ENCODE data around the gene HOOK2.
A peak's percentile ranks its signal among the peaks of the same experiment; 100 is the strongest.
"Not testable (repeated sequence)": the region's sequence is repeated elsewhere in the genome, so short reads cannot be mapped to it uniquely, and the experiment has no call there.

Gene HOOK2

DNA sequence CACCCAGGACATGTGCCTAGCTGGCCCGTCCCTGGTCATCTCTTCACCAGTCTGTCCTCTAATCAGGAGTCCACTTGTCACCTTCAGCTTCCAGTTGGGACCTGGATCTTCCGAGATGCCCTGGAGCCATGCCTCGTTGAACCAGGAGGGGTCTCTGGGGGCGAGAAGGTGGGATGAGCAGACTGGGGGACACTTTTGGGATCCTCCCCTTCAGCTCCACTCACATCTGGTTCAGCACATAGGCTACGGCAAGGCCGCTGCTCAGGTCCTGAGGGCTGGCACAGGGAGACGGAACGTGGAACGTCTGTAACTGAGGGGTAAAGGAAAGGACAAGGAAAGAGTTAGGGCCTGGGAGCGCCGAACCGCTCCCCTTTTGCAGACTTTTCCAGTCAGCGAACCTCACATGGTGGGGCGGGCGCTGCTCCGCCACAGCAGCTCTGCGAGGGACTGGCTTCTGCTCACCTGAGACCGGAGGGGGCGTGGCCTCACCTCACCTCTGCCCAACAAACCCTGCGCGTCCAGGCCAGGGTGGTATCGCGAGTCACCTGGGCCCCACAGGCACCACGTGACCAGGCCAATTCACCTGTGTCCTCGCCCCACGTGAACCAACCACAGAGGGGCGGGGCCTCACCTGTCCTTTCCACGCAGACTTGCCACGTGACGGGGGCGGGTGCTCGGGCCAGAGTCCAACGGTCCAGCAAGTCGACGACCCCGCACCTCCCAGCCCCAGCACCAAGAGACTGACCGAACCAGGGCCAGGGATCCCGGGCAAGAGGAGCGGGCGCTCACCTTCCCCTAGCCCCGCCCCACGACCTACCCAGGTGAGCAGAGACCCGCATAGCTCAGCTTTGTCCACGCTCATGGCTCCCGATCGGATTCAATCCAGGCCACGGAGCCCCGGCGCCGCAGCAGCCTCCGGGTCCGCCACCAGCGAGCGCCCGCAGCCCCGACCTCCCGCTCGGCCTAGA, at the start of gene HOOK2:
Gene HOOK2 (minus strand): TSS at position 965 of the 968 bp plus-strand sequence. CDS start 103 bp downstream, at position 862.
- DNase-seq = no peak

DNA sequence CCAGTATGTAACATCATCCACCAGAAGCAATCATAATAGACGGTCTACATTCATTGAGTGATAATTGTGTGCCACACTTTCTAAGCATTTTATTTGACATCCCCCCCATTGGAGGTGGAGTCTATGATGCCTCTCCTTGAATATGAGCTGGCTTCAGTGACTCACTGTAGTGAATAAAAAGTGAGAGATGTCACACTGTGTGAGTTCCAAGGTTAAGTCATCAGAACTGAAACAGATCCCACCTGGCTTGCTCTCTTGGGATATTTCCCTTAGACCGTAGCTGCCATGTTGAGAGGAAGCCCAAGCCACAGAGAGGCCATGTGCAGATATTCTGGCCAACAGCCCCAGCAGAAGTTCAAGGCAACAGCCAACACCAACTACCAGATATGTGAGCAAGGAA, 46.4 kb upstream of the HOOK2 start:
- no peak for DNase-seq

- DNase-seq = not testable (repeated sequence)
Measured at GRCh38 chr19:12817810-12818209, 42.5 kb upstream of the HOOK2 start.

DNA sequence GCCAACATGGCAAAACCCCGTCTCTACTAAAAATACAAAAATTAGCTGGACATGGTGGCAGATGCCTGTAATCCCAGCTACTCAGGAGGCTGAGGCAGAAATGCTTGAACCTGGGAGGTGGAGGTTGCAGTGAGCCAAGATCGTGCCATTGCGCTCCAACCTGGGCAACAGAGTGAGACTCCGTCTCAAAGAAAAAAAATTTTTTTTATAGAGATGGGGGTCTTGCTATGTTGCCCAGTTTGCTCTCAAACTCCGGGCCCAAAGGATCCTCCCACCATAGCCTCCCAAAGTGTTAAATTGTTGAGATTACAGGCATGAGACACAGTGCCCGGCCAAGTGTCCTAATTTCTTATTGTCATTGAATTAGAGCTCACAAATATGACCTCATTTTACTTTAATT, 41.8 kb upstream of the HOOK2 start:
- not testable (repeated sequence) for DNase-seq

- no peak for DNase-seq
Measured at GRCh38 chr19:12815088-12815487, 39.7 kb upstream of the HOOK2 start.

- DNase-seq = peak; percentile 79
Measured at GRCh38 chr19:12806242-12807081, 31.1 kb upstream of the HOOK2 start, which contains the start of gene RNASEH2A. Gene RNASEH2A, plus strand, starts transcription at chr19:12806584. Its CDS starts 90 bp downstream, at chr19:12806674.

DNA sequence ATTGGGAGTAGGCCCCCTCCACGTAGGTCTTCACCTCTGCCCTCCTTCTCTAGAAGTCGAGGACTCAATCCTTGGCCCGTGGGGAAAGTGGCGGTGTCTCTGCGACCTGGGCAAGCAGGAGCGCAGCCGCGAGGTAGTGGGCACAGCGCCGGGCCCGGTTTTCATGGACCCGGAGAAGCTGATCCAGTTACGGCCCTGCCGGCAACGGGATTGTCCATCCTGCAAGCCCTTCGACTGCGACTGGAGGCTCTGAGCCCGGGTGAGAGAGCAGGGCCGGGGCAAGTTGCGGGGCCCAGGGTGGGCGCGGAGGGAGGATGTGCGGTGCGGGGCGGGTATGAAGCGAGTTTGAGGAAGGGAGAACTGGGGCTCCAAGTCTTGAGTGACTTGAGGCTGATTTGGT, 28.7 kb upstream of the HOOK2 start:
- DNase-seq = no peak

- DNase-seq = peak; percentile 16
Measured at GRCh38 chr19:12802267-12803106, 27.1 kb upstream of the HOOK2 start.

- DNase-seq = no peak
Measured at GRCh38 chr19:12801466-12802266, 26.3 kb upstream of the HOOK2 start, which contains the start of the genes PRDX2 and THSD8. Gene PRDX2, minus strand, starts transcription at chr19:12801800. Its CDS starts 539 bp downstream, at chr19:12801261. Gene THSD8, plus strand, starts transcription at chr19:12802069. Its CDS starts 3 bp downstream, at chr19:12802072.

GRCh38 chr19:12800923-12801465, 25.6 kb upstream of the HOOK2 start:
- DNase-seq = no peak

DNA sequence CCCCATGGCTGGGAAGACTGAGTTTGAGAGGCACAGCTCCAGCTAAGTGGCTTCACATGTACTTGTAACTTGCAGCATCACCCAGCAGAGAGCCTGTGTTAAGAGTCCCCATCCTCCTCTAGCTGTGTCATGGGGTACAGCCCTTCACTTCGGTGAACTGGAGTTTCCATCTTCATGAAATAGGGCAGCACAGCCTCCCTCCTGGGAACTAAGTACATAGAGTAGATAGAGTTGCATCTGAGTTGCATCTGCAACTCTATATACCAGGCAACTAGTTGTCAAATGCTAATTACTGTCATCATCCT, 25.1 kb upstream of the HOOK2 start:
- DNase-seq = no peak

DNA sequence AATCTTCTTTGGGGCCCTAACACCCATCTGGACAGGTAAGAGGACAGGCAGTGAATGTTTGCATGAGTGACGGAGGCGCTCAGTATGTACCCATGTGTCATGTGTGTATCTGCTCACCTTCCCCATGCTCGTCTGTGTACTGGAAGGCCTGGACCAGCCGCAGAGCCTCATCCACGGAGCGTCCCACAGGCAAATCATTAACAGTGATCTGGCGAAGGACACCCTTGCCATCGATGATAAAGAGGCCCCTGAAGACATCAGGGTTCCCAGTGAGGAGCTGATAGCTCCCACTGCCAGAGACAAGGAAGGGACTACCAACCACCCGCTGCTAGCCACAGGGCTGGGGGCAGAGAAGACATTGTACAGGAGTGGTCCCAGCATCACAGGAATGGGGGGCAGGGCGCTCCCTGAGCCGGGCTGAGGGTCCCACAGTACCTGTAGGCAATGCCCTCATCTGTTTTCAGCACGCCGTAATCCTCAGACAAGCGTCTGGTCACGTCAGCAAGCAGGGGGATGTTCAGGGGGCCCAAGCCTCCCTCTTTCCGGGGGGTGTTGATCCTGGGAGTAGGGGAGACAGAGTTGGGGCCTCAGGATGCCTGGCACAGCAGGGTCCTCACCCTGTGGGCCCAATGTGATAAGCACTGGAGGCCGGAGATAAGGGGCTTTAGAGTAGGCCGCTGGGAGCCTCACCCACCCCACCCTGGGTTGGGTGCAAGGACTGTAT, 24.6 kb upstream of the HOOK2 start:
- DNase-seq = no peak

- not testable (repeated sequence) for DNase-seq
Measured at GRCh38 chr19:12797607-12798006, 22.3 kb upstream of the HOOK2 start.

- no peak for DNase-seq
Measured at GRCh38 chr19:12797141-12797587, 21.8 kb upstream of the HOOK2 start.

DNA sequence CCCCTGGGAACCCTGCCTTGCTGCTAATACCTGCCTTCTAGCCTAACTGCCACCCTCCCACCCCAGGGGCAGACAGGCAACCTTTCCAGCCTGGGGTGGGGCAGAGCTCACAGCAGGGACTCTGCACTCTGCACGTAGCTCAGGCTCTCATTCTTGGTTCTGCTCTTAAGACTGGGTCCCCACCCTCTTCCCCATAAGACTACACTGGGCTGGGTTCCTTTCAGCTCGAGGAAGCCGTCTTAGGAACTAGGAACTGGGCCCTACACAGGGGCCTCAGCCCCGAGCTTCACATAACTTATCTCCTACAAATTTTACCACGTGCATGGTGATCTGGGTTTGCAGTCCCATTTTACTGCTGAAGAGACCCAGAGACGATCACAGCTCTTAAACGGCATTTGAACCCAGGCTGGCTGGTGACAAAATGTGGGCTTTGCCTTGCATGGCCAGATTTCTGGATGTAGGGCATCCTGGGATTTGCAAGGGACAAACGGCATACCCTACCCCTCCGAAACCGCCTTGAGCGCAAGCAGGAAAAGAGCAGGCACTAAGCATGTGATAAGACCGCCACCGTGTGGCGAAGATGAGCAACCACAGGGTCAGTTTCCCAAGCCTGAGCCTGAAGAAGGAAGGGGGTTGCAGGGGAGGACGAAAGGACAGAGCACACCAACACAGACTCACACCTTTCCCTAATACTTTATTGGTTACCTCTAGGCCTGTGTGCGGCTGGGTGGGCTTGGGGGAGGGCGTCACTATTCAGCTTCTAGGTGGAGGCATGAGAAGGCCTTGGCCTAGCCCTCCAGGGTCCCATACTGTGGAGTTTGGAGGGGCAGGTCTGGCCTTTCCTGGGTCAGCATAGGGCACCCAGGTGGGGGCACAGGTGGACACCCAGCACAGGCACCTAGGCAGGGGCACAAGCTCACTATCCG, 21.1 kb upstream of the HOOK2 start:
- DNase-seq = peak; percentile 74

DNA sequence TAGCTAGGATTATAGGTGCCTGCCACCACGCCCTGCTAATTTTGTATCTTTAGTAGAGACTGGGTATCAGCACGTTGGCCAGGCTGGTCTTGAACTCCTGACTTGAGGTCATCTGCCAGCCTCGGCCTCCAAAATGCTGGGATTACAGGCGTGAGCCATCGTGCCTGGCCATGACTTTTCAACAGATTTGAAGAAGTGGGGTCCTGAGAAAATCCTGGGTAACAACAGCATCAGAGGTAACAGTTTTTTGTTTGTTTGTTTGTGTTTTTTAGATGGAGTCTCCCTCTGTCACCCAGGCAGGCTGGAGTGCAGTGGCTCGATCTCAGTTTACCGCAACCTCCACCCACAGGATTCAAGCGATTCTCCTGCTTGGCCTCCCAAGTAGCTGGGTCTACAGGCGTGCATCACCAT, 19.6 kb upstream of the HOOK2 start:
- no peak for DNase-seq

DNA sequence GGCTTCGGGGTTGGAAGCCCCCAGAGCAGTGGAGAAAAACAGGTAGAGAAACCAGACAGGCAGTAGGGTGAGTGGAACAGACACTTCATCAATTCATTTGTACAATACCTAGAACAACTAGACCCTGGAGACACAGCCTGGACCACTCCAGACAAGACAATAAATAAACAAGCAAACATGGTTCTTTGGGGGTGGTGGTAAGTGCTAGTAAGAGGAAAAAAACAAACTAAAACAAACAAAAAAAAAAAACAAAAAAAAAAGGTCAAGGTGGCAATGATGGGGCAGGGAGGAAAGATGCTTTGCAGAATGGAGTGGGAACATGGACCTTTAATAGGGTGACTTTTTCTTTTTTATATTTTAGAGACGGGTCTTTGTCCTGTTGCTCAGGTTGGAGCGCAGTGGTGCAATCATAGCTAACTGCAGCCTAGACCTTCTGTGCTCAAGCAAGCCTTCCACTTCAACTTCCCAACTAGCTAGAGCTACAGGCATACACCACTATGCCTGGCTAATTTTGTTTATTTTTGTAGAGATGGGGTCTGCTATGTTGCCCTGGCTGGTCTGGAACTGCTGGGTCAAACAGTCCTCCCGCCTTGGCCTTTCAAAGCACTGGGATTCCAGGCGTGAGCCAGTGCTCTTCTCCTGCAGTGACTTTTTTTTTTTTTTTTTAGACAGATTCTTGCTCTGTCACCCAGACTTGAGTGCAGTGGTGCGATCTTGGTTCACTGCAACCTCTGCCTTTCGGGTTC, 19.0 kb upstream of the HOOK2 start:
- peak; percentile 41 for DNase-seq

Data from NCI-H1694 treated with DMSO at 0.1 percent for 48 hours (cell line).